Neutrophil (primary cell): Measurements from ENCODE around the gene INSIG1.

ENCODE experiments used
- H3K27ac ChIP-seq: fragments of 200-600 bp; sonication (generic); 2 replicates; pipeline ENCODE4 v1.5.1; 2016; ENCODE audit warnings: mild to moderate bottlenecking, moderate library complexity
- H3K27me3 ChIP-seq: fragments of 200-600 bp; sonication (generic); 2 replicates; pipeline ENCODE4 v1.6.0; 2016; ENCODE audit warnings: mild to moderate bottlenecking
- H3K36me3 ChIP-seq: fragments of 200-600 bp; sonication (generic); 2 replicates; pipeline ENCODE4 v1.5.1; 2017
- H3K4me1 ChIP-seq, 2 experiments: fragments of 200-600 bp in 1 of 2; sonication (generic) in 1 of 2; 1 replicate in 1 of 2; 2 replicates in 1 of 2; pipeline versions ENCODE4 v1.5.1 to v1.6.1; 2013 to 2016; ENCODE audit warnings: low read depth in 1 of 2, low read length in 1 of 2, mild to moderate bottlenecking in 1 of 2, moderate library complexity in 1 of 2; ENCODE audit not compliant: control insufficient read depth in 1 of 2, insufficient read depth in 1 of 2
- H3K4me3 ChIP-seq, 2 experiments: fragments of 200-600 bp in 1 of 2; sonication (generic) in 1 of 2; 1 replicate in 1 of 2; 2 replicates in 1 of 2; pipeline ENCODE4 v1.5.1; 2013 to 2016; ENCODE audit warnings: low read depth in 1 of 2, low read length in 1 of 2, mild to moderate bottlenecking in 1 of 2, moderate library complexity in 1 of 2
- H3K9me3 ChIP-seq: fragments of 200-600 bp; sonication (generic); 2 replicates; pipeline ENCODE4 v1.5.1; 2016
- TF ChIP-seq, protein P1 (sequence below): fragments of 200-600 bp; sonication (generic); IDR thresholded peaks from 2 replicates; pipeline ENCODE4 v1.5.1; 2016; ENCODE audit warnings: antibody characterized with exemption

Gene INSIG1

DNA sequence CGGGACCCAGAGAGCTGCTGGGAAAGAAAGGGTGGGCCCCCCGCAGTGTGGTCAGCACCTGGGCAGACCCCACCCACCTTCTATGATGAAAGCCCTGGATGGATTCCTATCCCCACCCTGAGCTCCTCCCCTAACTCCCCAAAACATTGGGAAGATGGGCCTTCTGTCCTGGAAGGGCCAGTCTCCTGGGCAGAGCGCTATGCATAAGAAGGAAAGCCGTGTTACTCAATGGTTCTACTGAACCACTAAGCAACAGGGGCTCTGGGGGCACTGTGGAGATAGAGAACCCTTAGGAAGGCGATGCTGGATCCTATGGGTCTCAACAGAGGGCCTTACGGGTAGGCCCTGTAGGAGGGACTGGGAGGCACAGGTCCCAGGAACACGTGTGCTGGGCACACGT is 30.7 kb upstream of the INSIG1 start:
- Histone ChIP-seq H3K9me3 (no peaks in the 10 kb centered on the region), H3K36me3 (no peaks in the 10 kb centered on the region), H3K27me3 (no peaks in the 10 kb centered on the region), H3K27ac (no peak overlapping the region), H3K4me1 (no peaks in the 10 kb centered on the region), H3K4me3 (no peak overlapping the region)
- TF ChIP-seq, protein P1, sequence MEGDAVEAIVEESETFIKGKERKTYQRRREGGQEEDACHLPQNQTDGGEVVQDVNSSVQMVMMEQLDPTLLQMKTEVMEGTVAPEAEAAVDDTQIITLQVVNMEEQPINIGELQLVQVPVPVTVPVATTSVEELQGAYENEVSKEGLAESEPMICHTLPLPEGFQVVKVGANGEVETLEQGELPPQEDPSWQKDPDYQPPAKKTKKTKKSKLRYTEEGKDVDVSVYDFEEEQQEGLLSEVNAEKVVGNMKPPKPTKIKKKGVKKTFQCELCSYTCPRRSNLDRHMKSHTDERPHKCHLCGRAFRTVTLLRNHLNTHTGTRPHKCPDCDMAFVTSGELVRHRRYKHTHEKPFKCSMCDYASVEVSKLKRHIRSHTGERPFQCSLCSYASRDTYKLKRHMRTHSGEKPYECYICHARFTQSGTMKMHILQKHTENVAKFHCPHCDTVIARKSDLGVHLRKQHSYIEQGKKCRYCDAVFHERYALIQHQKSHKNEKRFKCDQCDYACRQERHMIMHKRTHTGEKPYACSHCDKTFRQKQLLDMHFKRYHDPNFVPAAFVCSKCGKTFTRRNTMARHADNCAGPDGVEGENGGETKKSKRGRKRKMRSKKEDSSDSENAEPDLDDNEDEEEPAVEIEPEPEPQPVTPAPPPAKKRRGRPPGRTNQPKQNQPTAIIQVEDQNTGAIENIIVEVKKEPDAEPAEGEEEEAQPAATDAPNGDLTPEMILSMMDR, result no peak

DNA sequence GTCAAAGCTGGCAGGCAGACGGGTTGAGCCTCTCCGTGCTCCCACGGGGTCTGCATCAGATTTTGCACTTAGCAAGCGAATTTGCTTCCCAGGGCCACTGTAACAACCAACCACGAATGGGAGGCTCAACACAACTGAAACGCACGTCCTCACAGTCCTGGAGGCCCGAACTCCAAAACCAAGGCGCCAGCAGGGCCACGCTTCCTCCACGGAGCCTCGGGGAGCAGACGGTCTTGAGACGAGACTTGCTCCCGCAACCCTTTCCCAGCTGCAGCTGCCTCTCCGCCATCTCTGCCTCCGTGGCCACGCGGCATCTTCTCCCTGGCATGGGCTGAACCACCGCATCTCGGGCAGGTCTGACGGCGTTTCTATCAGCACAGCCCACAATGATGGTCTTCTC is 30.2 kb upstream of the INSIG1 start:
- no peak overlapping the region for H3K27ac ChIP-seq
- H3K36me3 ChIP-seq, result no peaks in the 10 kb centered on the region
- H3K27me3 ChIP-seq, result no peaks in the 10 kb centered on the region
- H3K4me1 ChIP-seq, result no peaks in the 10 kb centered on the region
- no peak overlapping the region for H3K4me3 ChIP-seq
- TF ChIP-seq, protein P1, result no peak
- H3K9me3 ChIP-seq, result no peaks in the 10 kb centered on the region

DNA sequence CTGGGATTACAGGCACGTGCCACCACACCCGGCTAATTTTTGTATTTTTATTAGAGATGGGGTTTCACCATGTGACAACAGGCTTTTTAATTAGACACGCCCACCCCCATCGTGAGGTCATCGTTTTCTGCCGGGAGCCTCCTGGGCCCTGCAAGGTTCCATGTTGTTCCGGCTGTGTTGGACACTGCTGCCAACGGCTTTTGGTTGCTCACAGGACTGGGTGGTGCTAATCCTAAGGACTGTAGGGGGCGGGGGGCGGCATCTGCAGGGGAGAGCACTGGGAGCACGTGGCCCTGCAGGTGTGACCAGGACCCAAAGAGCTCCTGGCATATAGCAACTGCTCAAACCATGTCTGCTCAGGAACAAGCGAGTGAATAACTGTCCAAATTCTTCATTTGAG is 29.5 kb upstream of the INSIG1 start:
- no peak overlapping the region for H3K4me3 ChIP-seq
- H3K4me1 ChIP-seq, result no peaks in the 10 kb centered on the region
- no peaks in the 10 kb centered on the region for H3K27me3 ChIP-seq
- H3K27ac ChIP-seq, result no peak overlapping the region
- H3K36me3 ChIP-seq, result no peaks in the 10 kb centered on the region
- no peaks in the 10 kb centered on the region for H3K9me3 ChIP-seq
- TF ChIP-seq, protein P1, result no peak

DNA sequence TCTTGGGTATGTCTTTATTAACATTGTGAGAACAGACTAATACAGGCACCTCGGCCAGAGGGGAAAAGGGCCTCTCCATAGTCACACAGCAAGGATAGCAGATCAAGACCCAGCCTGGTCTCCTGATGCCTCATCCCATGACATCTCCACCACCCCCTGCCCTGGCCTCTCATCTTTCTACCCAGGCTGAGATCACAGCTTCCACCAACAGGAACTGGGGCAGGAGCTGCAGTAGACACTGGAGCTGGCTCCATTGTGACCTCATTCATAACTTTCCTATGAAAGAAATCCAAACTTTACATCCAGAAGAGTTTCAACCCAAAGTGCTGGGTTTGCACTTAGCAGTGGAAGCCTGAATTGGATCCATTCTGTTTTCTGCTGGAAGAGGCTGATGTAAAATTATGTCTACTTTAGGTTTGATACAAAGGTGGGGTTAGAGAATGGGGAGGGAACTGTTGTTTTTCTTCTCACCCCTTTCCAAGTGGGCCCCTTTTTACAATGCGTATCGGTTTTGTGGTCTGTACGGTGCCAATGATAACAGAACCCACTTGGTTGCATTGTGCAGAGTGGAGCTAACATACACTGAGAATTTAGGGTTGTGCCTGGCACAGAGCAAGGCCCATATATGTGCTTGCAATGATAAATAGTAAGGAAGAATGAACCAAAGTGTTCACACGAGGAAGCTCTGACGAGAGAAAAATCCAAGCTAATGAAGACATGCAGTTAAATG is 28.6 kb upstream of the INSIG1 start:
- H3K27me3 ChIP-seq, result no peaks in the 10 kb centered on the region
- no peaks in the 10 kb centered on the region for H3K4me1 ChIP-seq
- H3K4me3 ChIP-seq, result no peak overlapping the region
- H3K36me3 ChIP-seq, result no peaks in the 10 kb centered on the region
- TF ChIP-seq, protein P1, result no peak
- H3K9me3 ChIP-seq, result no peaks in the 10 kb centered on the region
- no peak overlapping the region for H3K27ac ChIP-seq

DNA sequence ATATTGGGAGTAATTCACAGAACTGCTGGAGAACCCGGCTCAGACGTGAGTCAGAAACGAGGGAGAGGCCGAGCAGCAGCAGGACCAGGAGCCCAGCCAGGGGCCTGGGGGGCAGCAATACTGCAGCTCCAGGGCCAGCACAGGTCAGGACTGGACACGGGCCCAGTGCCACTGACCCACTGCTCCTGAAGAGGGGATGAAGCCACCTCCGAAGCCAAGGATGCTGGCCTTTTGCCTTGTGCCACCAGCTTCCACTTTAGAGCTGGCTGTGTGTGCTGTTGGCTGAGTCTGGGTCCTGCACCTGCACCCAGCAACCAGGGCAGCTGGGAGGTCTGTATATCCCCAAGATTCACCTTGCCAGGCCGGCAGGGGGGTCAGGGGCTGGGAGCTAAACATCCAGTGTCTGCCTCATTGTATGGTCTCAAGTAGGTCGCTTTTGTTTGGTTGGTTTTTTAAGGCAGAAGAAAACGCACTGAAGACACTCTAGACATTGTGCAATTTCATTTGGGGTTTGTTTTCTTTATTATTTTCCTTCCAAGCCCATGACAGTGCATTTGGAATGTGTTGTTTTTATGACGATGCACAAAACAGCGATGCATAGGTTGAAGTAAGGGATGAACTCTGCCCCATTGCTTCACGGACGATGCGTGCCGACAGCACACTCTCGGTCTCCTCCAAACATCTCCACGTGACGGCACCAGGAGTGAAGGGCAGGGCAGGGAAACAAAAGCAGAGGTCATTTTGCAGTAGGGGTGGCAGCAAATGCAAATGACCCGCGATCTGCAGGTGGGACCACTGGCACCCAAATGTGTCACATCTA is 27.7 kb upstream of the INSIG1 start:
- no peaks in the 10 kb centered on the region for H3K4me1 ChIP-seq
- no peak overlapping the region for H3K4me3 ChIP-seq
- no peaks in the 10 kb centered on the region for H3K36me3 ChIP-seq
- TF ChIP-seq, protein P1, result no peak
- no peak overlapping the region for H3K27ac ChIP-seq
- no peaks in the 10 kb centered on the region for H3K9me3 ChIP-seq
- no peaks in the 10 kb centered on the region for H3K27me3 ChIP-seq
